GM18526 (cell line): ENCODE data around the gene POLG.
A peak's percentile ranks its signal among the peaks of the same experiment; 100 is the strongest.

ENCODE experiments used
- POLR2A ChIP-seq: IDR thresholded peaks from 3 replicates; pipeline ENCODE4 v1.6.1; 2011; ENCODE audit not compliant: insufficient read length; ENCODE audit errors: extremely low read depth

Gene POLG

GRCh38 chr15:89334510-89335297 lies at the start of gene POLG:
TSS of gene POLG (minus strand) at chr15:89334824. CDS start at chr15:89333754, 1,070 bp downstream.
- TF ChIP-seq POLR2A: peak; percentile 98

GRCh38 chr15:89384176-89384604 lies 49.6 kb upstream of the POLG start:
- no peak for TF ChIP-seq POLR2A

GRCh38 chr15:89383365-89384175 lies 48.9 kb upstream of the POLG start:
- TF ChIP-seq POLR2A: no peak

- TF ChIP-seq POLR2A: no peak
These were observed 47.5 kb upstream of the POLG start for GRCh38 chr15:89381888-89382686.

GRCh38 chr15:89381331-89381730 lies 46.7 kb upstream of the POLG start:
- no peak for TF ChIP-seq POLR2A

- TF ChIP-seq POLR2A: no peak
These were observed 45.2 kb upstream of the POLG start for GRCh38 chr15:89379818-89380217.

- no peak for TF ChIP-seq POLR2A
These were observed 44.6 kb upstream of the POLG start for GRCh38 chr15:89379251-89379695.

- no peak for TF ChIP-seq POLR2A
These were observed 43.9 kb upstream of the POLG start for GRCh38 chr15:89378296-89379151.

- TF ChIP-seq POLR2A: no peak
These were observed 43.2 kb upstream of the POLG start for GRCh38 chr15:89377842-89378295.

- TF ChIP-seq POLR2A: no peak
These were observed 42.6 kb upstream of the POLG start for GRCh38 chr15:89377024-89377841.

- TF ChIP-seq POLR2A: no peak
These were observed 41.8 kb upstream of the POLG start for GRCh38 chr15:89376388-89376787.

GRCh38 chr15:89375093-89376005 lies 40.7 kb upstream of the POLG start:
- TF ChIP-seq POLR2A: no peak

- no peak for TF ChIP-seq POLR2A
These were observed 39.7 kb upstream of the POLG start for GRCh38 chr15:89374086-89374981.
